Cardiac fibroblast (primary cell): Measurements from ENCODE around the gene BICRA.
"Not testable (repeated sequence)": the region's sequence is repeated elsewhere in the genome, so short reads cannot be mapped to it uniquely, and the experiment has no call there.

ENCODE experiments used
- DNase-seq, 2 donors: peaks; one replicate each; pipeline versions ENCODE4 v3.0.0 to v3.0.0-alpha.2; 2010; ENCODE audit warnings: low read depth in 2 of 2
- H3K4me3 ChIP-seq, 2 donors: replicated peaks in 1 of 2; 1 replicate in 1 of 2; 2 replicates in 1 of 2; pipeline ENCODE4 v1.5.1; 2011; ENCODE audit warnings: low read depth in 2 of 2, low read length in 2 of 2, mild to moderate bottlenecking in 2 of 2, moderate library complexity in 1 of 2
- CTCF ChIP-seq: IDR thresholded peaks from one replicate; pipeline ENCODE4 v1.5.1; 2011; ENCODE audit warnings: low read depth, mild to moderate bottlenecking, low read length, inconsistent platforms

BICRA gene

GRCh38 chr19:47593860-47594259 lies 15.1 kb upstream of the BICRA start:
- TF ChIP-seq CTCF: no peak
- H3K4me3 ChIP-seq: no peak overlapping the region
- no peak for DNase-seq

- TF ChIP-seq CTCF: no peak
- DNase-seq: no peak
- no peak overlapping the region for H3K4me3 ChIP-seq
Observed at GRCh38 chr19:47595944-47596343, 13.0 kb upstream of the BICRA start.

- peak; percentile 96 to 98 for DNase-seq
- TF ChIP-seq CTCF: no peak
Observed at GRCh38 chr19:47598407-47599349, 10.3 kb upstream of the BICRA start.

GRCh38 chr19:47599671-47600245 lies 9.2 kb upstream of the BICRA start:
- peak overlapping the region; percentile 41 to 60 for H3K4me3 ChIP-seq
- not testable (repeated sequence) for DNase-seq

More at GRCh38 chr19:47598407-47599349, 10.3 kb upstream of the BICRA start:
- peak overlapping the region; percentile 32 to 45 for H3K4me3 ChIP-seq

GRCh38 chr19:47600246-47601179 lies 8.4 kb upstream of the BICRA start:
- peak; percentile 99 for DNase-seq
- no peak for TF ChIP-seq CTCF

GRCh38 chr19:47601180-47601904 lies 7.6 kb upstream of the BICRA start:
- peak overlapping the region in 1 of 2 donors; percentile 55 for H3K4me3 ChIP-seq
- TF ChIP-seq CTCF: no peak
- no peak for DNase-seq

More at GRCh38 chr19:47600246-47601179, 8.4 kb upstream of the BICRA start:
- H3K4me3 ChIP-seq: peak overlapping the region; percentile 51 to 60
